Lower leg skin (tissue), 3 donors: ENCODE measurements around the gene ZP1.

ENCODE experiments used
- POLR2A ChIP-seq, 2 donors: fragments of 450-650 bp; IDR thresholded peaks; one replicate each; pipeline ENCODE4 v1.6.1; 2016 to 2017; ENCODE audit warnings: antibody characterized with exemption in 2 of 2, mild to moderate bottlenecking in 1 of 2, moderate library complexity in 1 of 2
- TF ChIP-seq, protein P1 (sequence below), 3 donors: fragments of 450-650 bp; IDR thresholded peaks; one replicate each; pipeline ENCODE4 v1.5.1; 2016; ENCODE audit warnings: antibody characterized with exemption in 3 of 3, mild to moderate bottlenecking in 3 of 3, moderate library complexity in 2 of 3

DNA sequence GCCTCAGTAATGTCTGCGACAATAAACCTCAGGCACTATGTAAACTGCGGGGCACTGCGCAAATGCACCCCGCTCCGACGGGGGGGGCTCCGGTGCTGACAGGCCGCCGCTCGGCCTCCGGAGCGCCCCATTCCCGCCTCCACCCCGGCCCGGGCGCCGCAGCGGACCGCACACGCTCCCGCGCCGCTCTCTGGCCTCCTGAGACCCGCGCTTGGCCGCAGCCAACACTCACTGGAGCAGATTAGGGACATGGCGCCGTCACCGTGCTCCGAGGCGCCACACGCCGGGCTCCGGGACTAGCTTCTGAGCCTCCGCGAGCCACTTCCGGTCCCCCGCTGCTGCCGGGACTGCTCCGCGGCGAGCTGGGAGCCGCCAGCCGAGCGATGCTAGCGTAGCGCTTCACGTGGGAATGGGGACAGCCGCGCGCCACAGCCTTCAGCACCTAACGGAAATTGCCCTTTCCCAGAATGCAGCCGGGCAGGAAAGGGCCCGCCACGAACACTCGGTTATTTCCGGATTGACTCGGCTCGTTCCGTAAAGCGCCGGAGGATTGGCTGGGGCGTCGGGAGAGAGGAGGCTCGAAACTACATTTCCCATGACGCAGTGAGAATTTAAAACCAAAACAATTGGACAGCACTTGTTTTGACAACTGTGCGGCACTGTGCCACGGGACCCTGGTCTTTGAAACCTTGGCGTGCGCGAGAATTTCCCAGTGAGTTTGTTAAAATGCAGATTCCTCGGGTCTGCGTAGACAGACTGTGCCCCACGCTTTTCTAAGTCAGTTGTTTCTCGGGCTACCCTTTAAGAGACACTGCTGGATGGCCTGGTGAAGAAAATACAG lies 39.0 kb downstream of the ZP1 start, which contains the start of gene PRPF19:
- TF ChIP-seq, protein P1, sequence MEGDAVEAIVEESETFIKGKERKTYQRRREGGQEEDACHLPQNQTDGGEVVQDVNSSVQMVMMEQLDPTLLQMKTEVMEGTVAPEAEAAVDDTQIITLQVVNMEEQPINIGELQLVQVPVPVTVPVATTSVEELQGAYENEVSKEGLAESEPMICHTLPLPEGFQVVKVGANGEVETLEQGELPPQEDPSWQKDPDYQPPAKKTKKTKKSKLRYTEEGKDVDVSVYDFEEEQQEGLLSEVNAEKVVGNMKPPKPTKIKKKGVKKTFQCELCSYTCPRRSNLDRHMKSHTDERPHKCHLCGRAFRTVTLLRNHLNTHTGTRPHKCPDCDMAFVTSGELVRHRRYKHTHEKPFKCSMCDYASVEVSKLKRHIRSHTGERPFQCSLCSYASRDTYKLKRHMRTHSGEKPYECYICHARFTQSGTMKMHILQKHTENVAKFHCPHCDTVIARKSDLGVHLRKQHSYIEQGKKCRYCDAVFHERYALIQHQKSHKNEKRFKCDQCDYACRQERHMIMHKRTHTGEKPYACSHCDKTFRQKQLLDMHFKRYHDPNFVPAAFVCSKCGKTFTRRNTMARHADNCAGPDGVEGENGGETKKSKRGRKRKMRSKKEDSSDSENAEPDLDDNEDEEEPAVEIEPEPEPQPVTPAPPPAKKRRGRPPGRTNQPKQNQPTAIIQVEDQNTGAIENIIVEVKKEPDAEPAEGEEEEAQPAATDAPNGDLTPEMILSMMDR (IDR thresholded peaks at IDR 0.05): no peak
- TF ChIP-seq POLR2A (IDR thresholded peaks at IDR 0.05): no peak
